HCT116 (cell line): Measurements from ENCODE around the gene CYSRT1. TPM values are rescaled to one million over a fixed set of nuclear protein-coding genes. Genes with fewer than 3 reads are reported as not detected.

Experiments used
- ATAC-seq: fragments of 200-7000 bp; cut with Tn5 transposase; 2 replicates; pipeline ENCODE4 v1.9.1; 2020; ENCODE audit warnings: mild to moderate bottlenecking, moderate library complexity
- BruUV-seq: library from RNA; stranded (reverse); fragments of 400-500 nt; replicated peaks from 2 replicates; lab custom pipeline; 2021; lab: Mats Ljungman, UMichigan
- CTCF ChIA-PET: fragments of 300-600 bp; sonication (Branson Sonifier 250); formaldehyde crosslinking; loops from one replicate; lab custom pipeline; 2021; ENCODE audit warnings: antibody characterized with exemption; lab: Charles Lee
- POLR2A ChIA-PET: fragments of 300-600, 350-600 bp; sonication (Branson Sonifier 250); formaldehyde crosslinking; loops from one replicate; lab custom pipeline; 2021; ENCODE audit warnings: antibody characterized with exemption; lab: Charles Lee
- RAD21 ChIA-PET, 2 experiments: fragments of 300-600 bp; sonication (Branson Sonifier 250); formaldehyde crosslinking; loops; one replicate each; lab custom pipeline; 2023; ENCODE audit warnings: low total read pairs in 2 of 2; ENCODE audit not compliant: uncharacterized antibody in 2 of 2, unreplicated experiment in 2 of 2, low non-redundant PET in 1 of 2; lab: Charles Lee
- DNase-seq: peaks from one replicate; pipeline ENCODE4 v3.0.0-alpha.2; 2010; ENCODE audit warnings: low read depth, low spot score
- H2AFZ ChIP-seq: fragments of 200-600 bp; shearing (Covaris generic), sonication (generic); 2 replicates; pipeline ENCODE4 v1.6.1; 2017; ENCODE audit warnings: low read depth, mixed run types, mixed read lengths, antibody characterized with exemption, low read length; ENCODE audit not compliant: poor library complexity, severe bottlenecking
- H3K27ac ChIP-seq: 2 replicates; pipeline ENCODE4 v1.5.1; 2012; ENCODE audit warnings: low read depth, low read length
- H3K27me3 ChIP-seq: fragments of 200-600 bp; sonication (generic); 2 replicates; pipeline ENCODE4 v1.6.1; 2016; ENCODE audit warnings: mixed run types, low read length, mixed read lengths; ENCODE audit not compliant: insufficient read depth
- H3K36me3 ChIP-seq, 2 experiments: fragments of 200-500 bp in 1 of 2; fragments of 200-600 bp in 1 of 2; sonication (Bioruptor generic) in 1 of 2; sonication (generic) in 1 of 2; 2 replicates each; pipeline versions ENCODE4 v1.5.1 to v1.6.1; 2014 to 2016; ENCODE audit warnings: low read length in 2 of 2, inconsistent platforms in 1 of 2, mixed read lengths in 1 of 2, mixed run types in 1 of 2; ENCODE audit not compliant: insufficient read depth in 2 of 2, control insufficient read depth in 1 of 2
- H3K4me1 ChIP-seq, 2 experiments: fragments of 200-600 bp in 1 of 2; sonication (generic) in 1 of 2; 2 replicates each; pipeline versions ENCODE4 v1.5.1 to v1.6.1; 2012 to 2017; ENCODE audit warnings: low read length in 2 of 2, inconsistent platforms in 1 of 2, mild to moderate bottlenecking in 1 of 2, mixed read lengths in 1 of 2, mixed run types in 1 of 2, moderate library complexity in 1 of 2; ENCODE audit not compliant: insufficient read depth in 2 of 2, control insufficient read depth in 1 of 2
- H3K4me2 ChIP-seq: fragments of 200-600 bp; sonication (generic); 2 replicates; pipeline ENCODE4 v1.6.1; 2017; ENCODE audit warnings: mixed run types, low read length, mixed read lengths
- H3K4me3 ChIP-seq, 2 experiments: fragments of 200-600 bp in 1 of 2; sonication (generic) in 1 of 2; replicated peaks in 1 of 2; 2 replicates each; pipeline ENCODE4 v1.5.1; 2011 to 2016; ENCODE audit warnings: low read length in 2 of 2, control low read depth in 1 of 2, low read depth in 1 of 2, mild to moderate bottlenecking in 1 of 2, mixed read lengths in 1 of 2, mixed run types in 1 of 2
- H3K79me2 ChIP-seq: fragments of 200-600 bp; sonication (generic); 2 replicates; pipeline ENCODE4 v1.6.1; 2017; ENCODE audit warnings: mild to moderate bottlenecking, mixed run types, low read length, moderate library complexity, mixed read lengths; ENCODE audit not compliant: insufficient read depth
- H3K9ac ChIP-seq: fragments of 200-600 bp; sonication (generic); 2 replicates; pipeline ENCODE4 v1.6.1; 2016; ENCODE audit warnings: low read length, mixed read lengths
- H3K9me2 ChIP-seq: fragments of 200-600 bp; sonication (generic), shearing (Covaris generic); 2 replicates; pipeline ENCODE4 v1.6.1; 2017; ENCODE audit warnings: mixed run types, mild to moderate bottlenecking, moderate library complexity; ENCODE audit not compliant: insufficient read depth
- H3K9me3 ChIP-seq, 2 experiments: fragments of 200-500 bp in 1 of 2; fragments of 200-600 bp in 1 of 2; sonication (Bioruptor generic) in 1 of 2; sonication (generic) in 1 of 2; 2 replicates each; pipeline ENCODE4 v1.6.1; 2014 to 2017; ENCODE audit warnings: low read length in 2 of 2, mixed read lengths in 2 of 2, inconsistent platforms in 1 of 2, low read depth in 1 of 2, mild to moderate bottlenecking in 1 of 2, mixed run types in 1 of 2, moderate library complexity in 1 of 2; ENCODE audit not compliant: control insufficient read depth in 1 of 2, insufficient read depth in 1 of 2
- H4K20me1 ChIP-seq: fragments of 200-600 bp; sonication (generic), shearing (Covaris generic); 2 replicates; pipeline ENCODE4 v1.6.1; 2017; ENCODE audit warnings: mixed run types, mild to moderate bottlenecking, moderate library complexity; ENCODE audit not compliant: insufficient read depth
- CBX3 ChIP-seq: IDR thresholded peaks from 2 replicates; pipeline ENCODE4 v1.6.1; 2012; ENCODE audit warnings: low read depth
- CEBPB ChIP-seq: IDR thresholded peaks from 2 replicates; pipeline ENCODE4 v1.6.1; 2012; ENCODE audit warnings: low read depth
- EGR1 ChIP-seq: IDR thresholded peaks from 2 replicates; pipeline ENCODE4 v1.6.1; 2012; ENCODE audit warnings: low read depth
- EZH2 ChIP-seq: fragments of 200-600 bp; sonication (generic); IDR thresholded peaks from 2 replicates; pipeline ENCODE4 v1.6.1; 2017; ENCODE audit warnings: antibody characterized with exemption, mixed run types
- EZH2phosphoT487 ChIP-seq: fragments of 200-600 bp; IDR thresholded peaks from 2 replicates; pipeline ENCODE4 v1.6.1; 2018; ENCODE audit warnings: antibody characterized with exemption, borderline replicate concordance
- FOSL1 ChIP-seq: IDR thresholded peaks from 2 replicates; pipeline ENCODE4 v1.6.1; 2012; ENCODE audit warnings: low read depth
- JUND ChIP-seq: IDR thresholded peaks from 2 replicates; pipeline ENCODE4 v1.6.1; 2012
- POLR2A ChIP-seq: IDR thresholded peaks from 2 replicates; pipeline ENCODE4 v1.7.0; 2011; ENCODE audit warnings: borderline replicate concordance; ENCODE audit not compliant: insufficient read depth, insufficient read length; ENCODE audit errors: extremely low read depth
- POLR2AphosphoS5 ChIP-seq: IDR thresholded peaks from 2 replicates; pipeline ENCODE4 v1.6.1; 2011; ENCODE audit warnings: mild to moderate bottlenecking, low read depth, low read length, moderate library complexity
- RAD21 ChIP-seq: IDR thresholded peaks from 2 replicates; pipeline ENCODE4 v1.6.1; 2012; ENCODE audit warnings: low read depth, mild to moderate bottlenecking
- SIN3A ChIP-seq: IDR thresholded peaks from 2 replicates; pipeline ENCODE4 v1.6.1; 2012; ENCODE audit warnings: low read depth
- SP1 ChIP-seq: IDR thresholded peaks from 2 replicates; pipeline ENCODE4 v1.6.1; 2012; ENCODE audit warnings: low read depth
- TCF7L2 ChIP-seq: IDR thresholded peaks from 2 replicates; pipeline ENCODE4 v1.7.0; 2011; ENCODE audit warnings: borderline replicate concordance, inconsistent platforms; ENCODE audit not compliant: insufficient read depth, insufficient read length; ENCODE audit errors: extremely low read depth
- ZBTB33 ChIP-seq: IDR thresholded peaks from 2 replicates; pipeline ENCODE4 v1.6.1; 2011; ENCODE audit warnings: mild to moderate bottlenecking, low read length, moderate library complexity; ENCODE audit not compliant: insufficient replicate concordance; ENCODE audit errors: extremely low read depth
- ZFX ChIP-seq: fragments of 450-650 bp; IDR thresholded peaks from 2 replicates; pipeline ENCODE4 v1.6.1; 2017
- ZNF274 ChIP-seq: fragments of 200-500 bp; sonication (Bioruptor generic); IDR thresholded peaks from 2 replicates; pipeline ENCODE4 v1.6.1; 2014; ENCODE audit warnings: mild to moderate bottlenecking, low read depth, low read length, inconsistent platforms
- intact Hi-C: fragments of 100-400 bp; cut with micrococcal nuclease; formaldehyde crosslinking; loops from 2 replicates; pipeline ENCODE4 v1.10.0; 2022
- total RNA-seq: library from RNA; stranded (reverse); gene quantifications from one replicate; pipeline ENCODE4 v1.2.1, GENCODE V29; 2021; ENCODE audit not compliant: unreplicated experiment
- TF ChIP-seq, protein P1 (sequence below), 3 experiments: fragments of 200-600 bp in 1 of 3; sonication (generic) in 1 of 3; IDR thresholded peaks in 2 of 3; conservative IDR thresholded peaks in 1 of 3; 2 replicates each; pipeline ENCODE4 v1.5.1; 2012 to 2017; ENCODE audit warnings: low read depth in 2 of 3, low read length in 2 of 3, antibody characterized with exemption in 1 of 3, borderline replicate concordance in 1 of 3, control low read depth in 1 of 3, mild to moderate bottlenecking in 1 of 3, mixed read lengths in 1 of 3, mixed run types in 1 of 3, moderate library complexity in 1 of 3; ENCODE audit not compliant: insufficient read depth in 1 of 3

CYSRT1 gene
- total RNA-seq, 1 experiment from 2014 or later = 4.3 TPM

DNA sequence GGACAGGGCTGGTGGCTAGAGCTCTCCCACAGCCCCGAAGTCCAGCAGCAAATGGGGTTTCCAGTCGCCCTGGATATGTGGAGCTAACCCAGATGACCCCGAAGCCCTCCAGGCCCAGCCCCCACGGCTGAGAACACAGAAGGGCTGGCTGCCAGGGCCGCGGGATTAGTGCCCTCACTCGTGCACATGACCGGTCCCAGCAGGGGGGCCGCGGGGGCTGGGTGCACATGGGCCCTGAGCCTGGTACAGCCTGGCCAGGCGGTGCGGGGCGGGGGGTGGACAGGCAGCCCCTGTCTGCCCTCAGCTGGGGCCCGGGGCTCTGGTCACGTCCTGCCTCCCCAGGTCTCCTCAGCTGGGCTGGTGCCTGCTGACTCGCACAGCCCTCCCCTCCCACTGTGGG, 30.6 kb upstream of the CYSRT1 start:
- Histone ChIP-seq H3K9me3 (no peaks in the 10 kb centered on the region), H3K27ac (peak overlapping the region; percentile 38; the same call in 1 of the 2 replicates), H3K4me1 (peaks cover 35 to 57% of the 10 kb centered on the region in 2 experiments), H3K27me3 (no peaks in the 10 kb centered on the region), H4K20me1 (no peaks in the 10 kb centered on the region), H3K9ac (no peak overlapping the region), H3K79me2 (peaks cover 27% of the 10 kb centered on the region), H2AFZ (no peak overlapping the region), H3K36me3 (peaks cover 0 to 6% of the 10 kb centered on the region in 2 experiments; a peak in 1 of 4 replicates), H3K4me2 (0 out of 2 replicates have a peak overlapping the region, but pooled peaks have one; percentile 37), H3K9me2 (no peaks in the 10 kb centered on the region)
- ChIA-PET RAD21 (no interaction called here), CTCF (interaction anchor here (1.2 to 1.7 kb wide), 2 partner anchors 33 to 42 kb away, joined by 3 to 4 read pairs; partner anchors contain the start of gene RNF224), POLR2A (interaction anchor here (2.2 kb wide), 1 partner anchor 46 kb away, joined by 6 read pairs; the partner anchor contains the start of gene TUBB4B)
- no TSS peak for BruUV-seq
- intact Hi-C loops = no loop called here
- DNase-seq (no peak), ATAC-seq (no peak)
- TF ChIP-seq POLR2AphosphoS5 (no peak), CEBPB (no peak), JUND (no peak), EZH2phosphoT487 (no peak), ZFX (no peak), SIN3A (no peak), SP1 (no peak), TCF7L2 (no peak), POLR2A (no peak), RAD21 (no peak), FOSL1 (no peak), EGR1 (no peak), CBX3 (no peak), ZBTB33 (no peak), EZH2 (no peak), ZNF274 (no peak)
- TF ChIP-seq, protein P1, sequence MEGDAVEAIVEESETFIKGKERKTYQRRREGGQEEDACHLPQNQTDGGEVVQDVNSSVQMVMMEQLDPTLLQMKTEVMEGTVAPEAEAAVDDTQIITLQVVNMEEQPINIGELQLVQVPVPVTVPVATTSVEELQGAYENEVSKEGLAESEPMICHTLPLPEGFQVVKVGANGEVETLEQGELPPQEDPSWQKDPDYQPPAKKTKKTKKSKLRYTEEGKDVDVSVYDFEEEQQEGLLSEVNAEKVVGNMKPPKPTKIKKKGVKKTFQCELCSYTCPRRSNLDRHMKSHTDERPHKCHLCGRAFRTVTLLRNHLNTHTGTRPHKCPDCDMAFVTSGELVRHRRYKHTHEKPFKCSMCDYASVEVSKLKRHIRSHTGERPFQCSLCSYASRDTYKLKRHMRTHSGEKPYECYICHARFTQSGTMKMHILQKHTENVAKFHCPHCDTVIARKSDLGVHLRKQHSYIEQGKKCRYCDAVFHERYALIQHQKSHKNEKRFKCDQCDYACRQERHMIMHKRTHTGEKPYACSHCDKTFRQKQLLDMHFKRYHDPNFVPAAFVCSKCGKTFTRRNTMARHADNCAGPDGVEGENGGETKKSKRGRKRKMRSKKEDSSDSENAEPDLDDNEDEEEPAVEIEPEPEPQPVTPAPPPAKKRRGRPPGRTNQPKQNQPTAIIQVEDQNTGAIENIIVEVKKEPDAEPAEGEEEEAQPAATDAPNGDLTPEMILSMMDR (IDR thresholded peaks at IDR 0.05 in 2 of 3, conservative IDR thresholded peaks at IDR 0.05 in 1 of 3; ENCODE audit: borderline replicate concordance in 1 of 3, insufficient read depth in 1 of 3, low read depth in 2 of 3, low read length in 2 of 3) = no peak
- TF ChIP-seq, all 23 proteins: peak for 0
- H3K4me3 ChIP-seq = no peak overlapping the region
